BJ (cell line): ENCODE results near the gene STX10. TPM values are rescaled to one million over a fixed set of nuclear protein-coding genes. Genes with fewer than 3 reads are reported as not detected.
A peak's percentile ranks its signal among the peaks of the same experiment; 100 is the strongest.
"Not testable (repeated sequence)": the region's sequence is repeated elsewhere in the genome, so short reads cannot be mapped to it uniquely, and the experiment has no call there.

Experiments used
- CTCF ChIA-PET: fragments of 350-600 bp; formaldehyde crosslinking; extraction: SDS; loops from one replicate; lab custom pipeline; 2021; ENCODE audit warnings: antibody characterized with exemption, inconsistent platforms; lab: Yijun Ruan, JAX
- POLR2A ChIA-PET: fragments of 300-600 bp; sonication (Branson Sonifier 250); formaldehyde crosslinking; extraction: SDS; loops from one replicate; lab custom pipeline; 2021; ENCODE audit warnings: antibody characterized with exemption; lab: Charles Lee
- DNase-seq: peaks from one replicate; pipeline ENCODE4 v3.0.0-alpha.2; 2011; ENCODE audit warnings: low read depth
- H3K27me3 ChIP-seq: 2 replicates; pipeline ENCODE4 v1.6.0; 2011; ENCODE audit warnings: low read length; ENCODE audit not compliant: control insufficient read depth, insufficient read depth
- H3K36me3 ChIP-seq: 2 replicates; pipeline ENCODE4 v1.5.1; 2011; ENCODE audit warnings: low read length; ENCODE audit not compliant: control insufficient read depth, insufficient read depth
- H3K4me3 ChIP-seq: 2 replicates; pipeline ENCODE4 v1.5.1; 2011; ENCODE audit warnings: low read depth, mild to moderate bottlenecking, control low read depth, low read length
- polyA plus RNA-seq: library from polyadenylated mRNA; depleted of rRNA; stranded (reverse); fragments of >200 nt; gene quantifications from 2 replicates; pipeline ENCODE4 v1.2.3, GENCODE V29; 2011
- TF ChIP-seq, protein P1 (sequence below): IDR thresholded peaks from 2 replicates; pipeline ENCODE4 v1.5.1; 2011; ENCODE audit warnings: low read depth, mild to moderate bottlenecking, control low read depth, inconsistent platforms, low read length, moderate library complexity; ENCODE audit not compliant: insufficient read depth

Gene STX10
- polyA plus RNA-seq, 1 experiment = 73.1 TPM

DNA sequence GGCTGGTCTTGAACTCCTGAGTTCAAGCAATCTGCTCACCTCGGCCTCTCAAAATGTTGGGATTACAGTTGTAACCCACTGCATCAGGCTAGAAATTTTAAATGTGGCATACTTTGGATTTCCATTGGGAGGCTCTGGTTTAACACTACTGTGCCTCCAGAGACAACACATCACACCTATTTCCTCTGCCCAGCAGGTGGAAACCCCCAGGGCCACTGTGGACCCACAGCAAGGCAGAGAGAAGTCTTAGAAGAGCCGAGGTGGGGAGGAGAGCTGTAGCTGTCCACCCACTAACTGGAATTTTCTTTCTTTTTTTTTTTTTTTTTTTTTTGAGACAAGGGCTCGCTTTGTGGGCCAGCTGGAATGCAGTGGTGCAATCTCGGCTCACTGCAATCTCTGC, 39.4 kb upstream of the STX10 start:
- Histone ChIP-seq H3K36me3 (no peaks in the 10 kb centered on the region), H3K27me3 (no peaks in the 10 kb centered on the region), H3K4me3 (no peak overlapping the region)
- POLR2A ChIA-PET = no interaction called here
- TF ChIP-seq, protein P1, sequence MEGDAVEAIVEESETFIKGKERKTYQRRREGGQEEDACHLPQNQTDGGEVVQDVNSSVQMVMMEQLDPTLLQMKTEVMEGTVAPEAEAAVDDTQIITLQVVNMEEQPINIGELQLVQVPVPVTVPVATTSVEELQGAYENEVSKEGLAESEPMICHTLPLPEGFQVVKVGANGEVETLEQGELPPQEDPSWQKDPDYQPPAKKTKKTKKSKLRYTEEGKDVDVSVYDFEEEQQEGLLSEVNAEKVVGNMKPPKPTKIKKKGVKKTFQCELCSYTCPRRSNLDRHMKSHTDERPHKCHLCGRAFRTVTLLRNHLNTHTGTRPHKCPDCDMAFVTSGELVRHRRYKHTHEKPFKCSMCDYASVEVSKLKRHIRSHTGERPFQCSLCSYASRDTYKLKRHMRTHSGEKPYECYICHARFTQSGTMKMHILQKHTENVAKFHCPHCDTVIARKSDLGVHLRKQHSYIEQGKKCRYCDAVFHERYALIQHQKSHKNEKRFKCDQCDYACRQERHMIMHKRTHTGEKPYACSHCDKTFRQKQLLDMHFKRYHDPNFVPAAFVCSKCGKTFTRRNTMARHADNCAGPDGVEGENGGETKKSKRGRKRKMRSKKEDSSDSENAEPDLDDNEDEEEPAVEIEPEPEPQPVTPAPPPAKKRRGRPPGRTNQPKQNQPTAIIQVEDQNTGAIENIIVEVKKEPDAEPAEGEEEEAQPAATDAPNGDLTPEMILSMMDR = no peak
- DNase-seq = no peak
- CTCF ChIA-PET = interaction anchor here (1.2 kb wide), 1 partner anchor 73 kb away, joined by 5 read pairs; no protein-coding TSS in a partner anchor

DNA sequence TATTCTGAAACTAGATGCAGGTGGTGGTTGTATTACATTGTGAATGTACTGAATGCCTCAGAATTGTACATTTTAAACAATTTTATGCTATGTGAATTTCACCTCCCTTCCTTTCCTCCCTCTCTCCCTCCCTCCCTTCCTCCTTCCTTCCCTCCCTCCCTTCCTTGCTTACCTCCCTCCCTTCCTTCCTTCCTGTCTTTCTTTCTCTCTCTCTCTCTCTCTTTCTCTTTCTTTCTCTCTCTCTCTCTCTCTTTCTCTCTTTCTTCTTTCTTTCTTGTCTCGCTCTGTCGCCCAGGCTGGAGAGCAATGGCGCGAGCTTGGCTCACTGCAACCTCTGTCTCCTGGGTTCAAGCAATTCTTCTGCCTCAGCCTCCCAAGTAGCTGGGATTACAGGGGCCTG, 37.2 kb upstream of the STX10 start:
- H3K36me3 ChIP-seq = no peaks in the 10 kb centered on the region
- no peak overlapping the region for H3K4me3 ChIP-seq
- ChIA-PET CTCF (no interaction called here), POLR2A (no interaction called here)
- TF ChIP-seq, protein P1 = no peak
- DNase-seq = no peak
- no peaks in the 10 kb centered on the region for H3K27me3 ChIP-seq

DNA sequence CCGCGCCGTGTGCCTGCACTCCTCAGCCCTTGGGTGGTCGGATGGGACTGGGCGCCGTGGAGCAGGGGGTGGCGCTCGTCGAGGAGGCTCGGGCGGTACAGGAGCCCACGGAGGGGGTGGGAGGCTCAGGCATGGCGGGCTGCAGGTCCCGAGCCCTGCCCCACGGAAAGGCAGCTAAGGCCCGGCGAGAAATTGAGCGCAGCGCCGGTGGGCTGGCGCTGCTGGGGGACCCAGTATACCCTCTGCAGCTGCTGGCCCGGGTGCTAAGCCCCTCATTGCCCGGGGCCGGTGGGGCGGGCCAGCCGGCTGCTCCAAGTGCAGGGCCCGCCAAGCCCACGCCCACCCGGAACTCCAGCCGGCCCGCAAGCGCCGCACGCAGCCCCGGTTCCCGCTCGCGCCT, 36.5 kb upstream of the STX10 start:
- H3K36me3 ChIP-seq, H3K27me3 ChIP-seq, H3K4me3 ChIP-seq, DNase-seq, POLR2A ChIA-PET: not testable (repeated sequence)
- CTCF ChIA-PET = interaction anchor here (1.2 to 1.6 kb wide), 2 partner anchors 8 to 91 kb away, joined by 3 to 12 read pairs; no protein-coding TSS in a partner anchor

DNA sequence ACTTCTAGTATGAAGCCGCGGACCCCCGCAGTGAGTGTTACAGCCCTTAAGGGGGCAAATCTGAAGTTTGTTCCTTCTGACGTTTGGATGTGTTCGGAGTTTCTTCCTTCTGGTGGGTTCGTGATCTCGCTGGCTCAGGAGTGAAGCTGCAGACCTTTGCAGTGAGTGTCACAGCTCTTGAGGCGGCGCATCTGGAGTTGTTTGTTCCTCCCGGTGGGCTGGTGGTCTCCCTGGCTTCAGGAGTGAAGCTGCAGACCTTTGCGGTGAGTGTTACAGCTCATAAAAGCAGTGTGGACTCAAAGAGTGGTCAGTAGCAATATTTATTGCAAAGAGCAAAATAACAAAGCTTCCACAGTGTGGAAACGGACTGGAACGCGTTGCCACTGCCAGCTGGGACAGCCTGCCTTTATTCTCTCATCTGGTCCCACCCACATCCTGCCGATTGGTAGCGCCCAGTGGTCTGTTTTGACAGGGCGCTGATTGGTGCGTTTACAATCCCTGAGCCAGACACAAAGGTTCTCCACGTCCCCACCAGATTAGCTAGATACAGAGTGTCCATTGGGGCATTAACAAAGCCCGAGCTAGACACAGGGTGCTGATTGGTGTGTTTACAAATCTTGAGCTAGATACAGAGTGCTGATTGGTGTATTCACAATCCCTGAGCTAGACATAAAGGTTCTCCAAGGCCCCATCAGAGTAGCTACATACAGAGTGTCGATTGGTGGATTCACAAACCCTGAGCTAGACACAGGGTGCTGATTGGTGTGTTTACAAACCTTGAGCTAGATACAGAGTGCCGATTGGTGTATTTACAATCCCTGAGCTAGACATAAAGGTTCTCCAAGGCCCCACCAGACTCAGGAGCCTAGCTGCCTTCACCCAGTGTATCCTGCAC, 35.8 kb upstream of the STX10 start:
- H3K36me3 ChIP-seq, H3K4me3 ChIP-seq, H3K27me3 ChIP-seq, DNase-seq, POLR2A ChIA-PET: not testable (repeated sequence)
- CTCF ChIA-PET = interaction anchor here (0.7 to 1.6 kb wide), 3 partner anchors 9 to 92 kb away, joined by 3 to 12 read pairs (median 3); no protein-coding TSS in a partner anchor

DNA sequence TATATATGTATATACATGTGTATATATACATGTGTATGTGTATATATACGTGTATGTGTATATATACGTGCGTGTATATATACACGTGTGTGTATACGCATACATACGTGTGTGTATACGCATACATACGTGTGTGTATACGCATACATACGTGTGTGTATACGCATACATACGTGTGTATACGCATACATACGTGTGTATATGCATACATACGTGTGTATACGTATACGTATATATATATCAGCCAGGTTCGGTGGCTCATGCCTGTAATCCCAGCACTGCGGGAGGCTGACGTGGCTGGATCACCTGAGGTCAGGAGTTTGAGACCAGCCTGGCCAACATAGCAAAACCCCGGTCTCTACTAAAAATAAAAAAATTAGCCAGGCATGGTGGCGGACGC, 34.8 kb upstream of the STX10 start:
- POLR2A ChIA-PET, CTCF ChIA-PET, H3K4me3 ChIP-seq, H3K27me3 ChIP-seq, DNase-seq, H3K36me3 ChIP-seq: not testable (repeated sequence)

DNA sequence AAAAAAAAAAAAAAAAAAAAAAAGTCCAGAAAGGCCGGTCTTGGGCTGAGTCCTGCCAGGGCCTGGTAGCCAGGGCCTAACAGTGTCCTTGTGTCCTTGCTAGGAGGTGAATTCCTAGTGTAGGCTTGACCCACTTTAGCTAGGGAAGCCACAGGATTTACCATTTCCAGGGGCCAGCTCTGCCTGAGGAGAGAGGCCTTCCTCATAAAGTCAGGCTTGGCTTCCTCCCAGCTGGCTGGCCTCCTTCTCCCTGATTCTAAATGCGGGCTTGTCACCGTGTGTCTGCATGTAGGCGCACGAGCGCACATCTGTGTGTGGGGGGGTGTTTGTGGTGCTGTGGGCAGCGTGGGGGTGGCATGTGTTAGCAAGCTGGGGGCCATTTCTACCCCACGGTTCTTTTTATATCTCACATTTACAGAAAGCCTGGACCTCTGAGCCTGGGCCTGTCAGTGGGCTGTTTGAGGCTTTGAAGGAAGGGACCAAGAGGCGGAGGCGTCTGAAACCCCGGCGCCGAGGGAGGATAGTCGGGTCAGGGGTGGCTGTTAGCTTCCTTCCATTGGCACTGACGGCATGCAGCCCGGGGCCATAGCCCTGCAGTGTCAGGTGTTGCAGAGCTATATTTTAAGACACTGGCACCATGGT, 31.7 kb upstream of the STX10 start:
- H3K27me3 ChIP-seq = no peaks in the 10 kb centered on the region
- DNase-seq = peak; percentile 55
- H3K4me3 ChIP-seq = no peak overlapping the region
- ChIA-PET POLR2A (interaction anchor here (0.6 kb wide), 2 partner anchors 9 to 12 kb away, joined by 3 to 31 read pairs; no protein-coding TSS in a partner anchor), CTCF (interaction anchor here (0.8 to 2.3 kb wide), 5 partner anchors 9 to 408 kb away, joined by 3 to 14 read pairs (median 4); no protein-coding TSS in a partner anchor)
- TF ChIP-seq, protein P1 = no peak
- no peaks in the 10 kb centered on the region for H3K36me3 ChIP-seq

DNA sequence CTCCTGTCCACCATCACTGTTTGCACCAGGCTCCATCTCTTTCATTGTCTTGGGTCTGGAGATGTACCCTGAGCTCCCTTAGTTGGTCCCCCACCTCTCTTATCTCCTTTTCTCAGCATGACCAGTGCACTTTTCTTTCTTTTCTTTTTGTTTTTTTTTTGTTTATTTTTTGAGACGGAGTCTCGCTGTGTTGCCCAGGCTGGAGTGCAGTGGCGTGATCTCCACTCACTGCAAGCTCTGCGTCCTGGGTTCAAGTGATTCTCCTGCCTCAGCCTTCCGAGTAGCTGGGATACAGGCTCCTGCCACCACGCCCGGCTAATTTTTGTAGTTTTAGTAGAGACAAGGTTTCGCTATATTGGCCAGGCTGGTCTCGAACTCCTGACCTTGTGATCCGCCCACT, 28.1 kb upstream of the STX10 start:
- DNase-seq, H3K36me3 ChIP-seq, H3K4me3 ChIP-seq, H3K27me3 ChIP-seq, CTCF ChIA-PET, POLR2A ChIA-PET: not testable (repeated sequence)

DNA sequence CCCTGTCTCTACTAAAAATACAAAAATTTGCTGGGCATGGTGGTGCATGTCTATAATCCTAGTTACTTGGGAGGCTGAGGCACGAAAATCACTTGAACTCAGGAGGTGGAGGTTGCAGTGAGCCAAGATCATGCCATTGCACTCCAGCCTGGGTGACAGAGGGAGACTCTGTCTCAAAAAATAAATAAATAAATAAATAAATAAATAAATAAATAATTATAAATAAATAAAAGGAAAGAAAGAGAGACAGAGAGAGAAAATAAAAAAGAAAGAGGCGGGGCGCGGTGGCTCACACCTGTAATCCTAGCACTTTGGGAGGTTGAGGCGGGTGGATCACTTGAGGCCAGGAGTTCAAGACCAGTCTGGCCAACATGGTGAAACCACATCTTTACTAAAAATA, 27.4 kb upstream of the STX10 start:
- H3K36me3 ChIP-seq, CTCF ChIA-PET, DNase-seq, H3K27me3 ChIP-seq, POLR2A ChIA-PET, H3K4me3 ChIP-seq: not testable (repeated sequence)
